ENCODE data around the gene PNPLA7. TPM values are rescaled to one million over a fixed set of nuclear protein-coding genes. Genes with fewer than 3 reads are reported as not detected.

PNPLA7 gene
- total and polyA plus RNA-seq, 2 of the 13 experiments (the other 11 are each of a cell fraction or from before 2014, with no cell fraction given), result 0.42 to 1.5 TPM

- TF ChIP-seq ZNF687 (CRISPR knock-in tag; IDR thresholded peaks at IDR 0.05) (peak; percentile 88), SNAI1 (CRISPR knock-in tag; IDR thresholded peaks at IDR 0.05; ENCODE audit: borderline replicate concordance) (no peak), ZBTB38 (CRISPR knock-in tag; IDR thresholded peaks at IDR 0.05) (peak; percentile 47; the same call in 1 of the 2 replicates), ZFP91 (CRISPR knock-in tag; IDR thresholded peaks at IDR 0.05; ENCODE audit: borderline replicate concordance) (peak; percentile 36; the same call in 1 of the 2 replicates), NFIB (CRISPR knock-in tag; IDR thresholded peaks at IDR 0.05; ENCODE audit: borderline replicate concordance) (0 out of 2 replicates have a peak, but pooled peaks have one; percentile 35), MAX (IDR thresholded peaks at IDR 0.05) (peak; percentile 78)
Measured at GRCh38 chr9:137484551-137485315, 65.5 kb downstream of the PNPLA7 start (continued).

All from HepG2 (cell line).